Endodermal cell (in vitro differentiated cells): ENCODE results near the gene PPFIA3. TPM values are rescaled to one million over a fixed set of nuclear protein-coding genes. Genes with fewer than 3 reads are reported as not detected.

Experiments
- DNase-seq: peaks from one replicate; pipeline ENCODE4 v3.0.0-alpha.2; 2017
- H3K27ac ChIP-seq: 2 replicates; pipeline ENCODE4 v1.5.1; 2013; ENCODE audit warnings: mild to moderate bottlenecking, low read depth, low read length, moderate library complexity
- H3K27me3 ChIP-seq: 2 replicates; pipeline ENCODE4 v1.6.1; 2013; ENCODE audit warnings: mild to moderate bottlenecking, low read length, moderate library complexity; ENCODE audit not compliant: insufficient read depth, control insufficient read depth, poor library complexity, severe bottlenecking
- H3K36me3 ChIP-seq: 2 replicates; pipeline ENCODE4 v1.7.0; 2013; ENCODE audit warnings: mild to moderate bottlenecking, low read length, moderate library complexity; ENCODE audit not compliant: control insufficient read depth, insufficient read depth
- H3K4me1 ChIP-seq: one replicate; pipeline ENCODE4 v1.7.0; 2013; ENCODE audit warnings: low read length; ENCODE audit not compliant: control insufficient read depth, insufficient read depth
- H3K4me3 ChIP-seq: 2 replicates; pipeline ENCODE4 v1.5.1; 2013; ENCODE audit warnings: mild to moderate bottlenecking, low read length, moderate library complexity
- H3K9ac ChIP-seq: 2 replicates; pipeline ENCODE4 v1.6.1; 2013; ENCODE audit warnings: mild to moderate bottlenecking, low read length, moderate library complexity; ENCODE audit not compliant: poor library complexity, severe bottlenecking; ENCODE audit errors: extremely low read depth
- H3K9me3 ChIP-seq: 2 replicates; pipeline ENCODE4 v1.6.1; 2013; ENCODE audit warnings: mild to moderate bottlenecking, low read length, moderate library complexity; ENCODE audit not compliant: control insufficient read depth
- H3K27ac Mint-ChIP-seq: 2 replicates; pipeline ENCODE4 v1.8.0; 2020; ENCODE audit warnings: mixed read lengths
- H3K27me3 Mint-ChIP-seq: 2 replicates; pipeline ENCODE4 v1.8.0; 2021; ENCODE audit warnings: mild to moderate bottlenecking, mixed read lengths; ENCODE audit not compliant: insufficient read depth
- H3K36me3 Mint-ChIP-seq: 2 replicates; pipeline ENCODE4 v1.8.0; 2020; ENCODE audit warnings: low read depth, mixed read lengths
- H3K4me1 Mint-ChIP-seq: 2 replicates; pipeline ENCODE4 v1.8.0; 2020; ENCODE audit warnings: mixed read lengths
- H3K4me3 Mint-ChIP-seq: 2 replicates; pipeline ENCODE4 v1.8.0; 2020; ENCODE audit warnings: mild to moderate bottlenecking, moderate library complexity, mixed read lengths
- H3K9me3 Mint-ChIP-seq: 2 replicates; pipeline ENCODE4 v1.8.0; 2020; ENCODE audit warnings: mild to moderate bottlenecking, mixed read lengths
- CTCF ChIP-seq: fragments of 200-600 bp; sonication (generic); conservative IDR thresholded peaks from 2 replicates; pipeline ENCODE4 v1.5.0; 2021; ENCODE audit warnings: antibody characterized with exemption, mild to moderate bottlenecking
- WGBS, 2 experiments: methylation state at CpG; one replicate each; pipeline versions ENCODE4 v1.1.5 to v1.1.7; 2013; ENCODE audit warnings: missing lambda C conversion rate in 2 of 2, mixed read lengths in 1 of 2; ENCODE audit not compliant: insufficient coverage in 1 of 2, insufficient read length in 1 of 2; 5-methylcytosine and 5-hydroxymethylcytosine counted together
- total RNA-seq, 2 donors: library from RNA; stranded (reverse); fragmentation: NEBNext Ultra II Directional in 1 of 2; extraction: Animal tissue kit (Norgen Biotek cat#: 25700) in 1 of 2; gene quantifications; 2 replicates in 1 of 2; 3 replicates in 1 of 2; pipeline ENCODE4 v1.2.1, GENCODE V29; 2021

The PPFIA3 gene
- total RNA-seq, 2 donors from 2014 or later = 7.4 to 16.5 TPM

- Mint-ChIP-seq H3K4me1 (peaks cover 4% of the 10 kb centered on the region), H3K9me3 (peaks cover 5% of the 10 kb centered on the region), H3K4me3 (no peak overlapping the region), H3K27ac (no peak overlapping the region), H3K36me3 (peaks cover 31% of the 10 kb centered on the region), H3K27me3 (no peaks in the 10 kb centered on the region)
- Histone ChIP-seq H3K27me3 (no peaks in the 10 kb centered on the region), H3K36me3 (peaks cover 10% of the 10 kb centered on the region), H3K4me3 (no peak overlapping the region), H3K4me1 (no peaks in the 10 kb centered on the region), H3K9ac (no peak overlapping the region), H3K27ac (no peak overlapping the region), H3K9me3 (no peaks in the 10 kb centered on the region)
- DNase-seq = peak; percentile 45
- WGBS, 2 experiments = 87 to 92% methylated on average over 3 to 26 of the region's 26 CpGs
- no peak for TF ChIP-seq CTCF
Observed at GRCh38 chr19:49182848-49183375, 63.6 kb downstream of the PPFIA3 start.

DNA sequence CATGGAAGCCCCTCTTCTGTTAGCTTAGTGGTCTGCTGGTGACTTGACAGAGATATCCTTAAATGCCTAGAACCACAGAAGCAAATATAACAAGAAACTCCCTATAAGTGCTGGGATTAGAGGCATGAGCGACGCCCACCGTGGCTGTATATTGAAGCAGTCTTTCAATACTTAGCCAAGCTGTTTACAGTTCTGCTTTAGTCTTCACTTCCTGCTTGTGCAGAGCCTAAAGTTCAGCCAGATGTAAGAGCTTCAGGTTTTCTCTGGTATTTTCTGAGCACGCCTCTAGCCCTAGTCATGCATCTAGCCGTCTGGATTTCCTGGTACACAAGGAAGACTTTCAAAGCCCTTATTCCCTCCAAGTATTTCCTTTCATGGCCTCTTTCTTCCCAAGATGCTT lies 66.8 kb downstream of the PPFIA3 start:
- H3K9me3 ChIP-seq = peaks cover 8% of the 10 kb centered on the region
- no peaks in the 10 kb centered on the region for H3K4me1 ChIP-seq
- no peak overlapping the region for H3K9ac ChIP-seq
- no peak for DNase-seq
- WGBS, 2 experiments = 92 to 95% methylated on average over 5 of the region's 5 CpGs
- peaks cover 34% of the 10 kb centered on the region for H3K36me3 ChIP-seq
- TF ChIP-seq CTCF = no peak
- H3K36me3 Mint-ChIP-seq = peaks cover 57% of the 10 kb centered on the region
- H3K27ac ChIP-seq = no peak overlapping the region
- H3K4me1 Mint-ChIP-seq = peaks cover 4% of the 10 kb centered on the region
- H3K4me3 Mint-ChIP-seq = no peak overlapping the region
- no peak overlapping the region for H3K27ac Mint-ChIP-seq
- H3K9me3 Mint-ChIP-seq = peaks cover 5% of the 10 kb centered on the region
- H3K27me3 Mint-ChIP-seq = no peaks in the 10 kb centered on the region
- H3K4me3 ChIP-seq = no peak overlapping the region
- H3K27me3 ChIP-seq = no peaks in the 10 kb centered on the region

- WGBS, 2 experiments = 94 to 96% methylated on average over 18 to 21 of the region's 21 CpGs
- Histone ChIP-seq H3K9ac (no peak overlapping the region), H3K27me3 (no peaks in the 10 kb centered on the region), H3K4me3 (no peak overlapping the region), H3K27ac (no peak overlapping the region), H3K4me1 (no peaks in the 10 kb centered on the region), H3K36me3 (peaks cover 38% of the 10 kb centered on the region), H3K9me3 (peaks cover 8% of the 10 kb centered on the region)
- Mint-ChIP-seq H3K27ac (no peak overlapping the region), H3K27me3 (peaks cover 5% of the 10 kb centered on the region), H3K9me3 (peaks cover 5% of the 10 kb centered on the region), H3K4me3 (no peak overlapping the region), H3K4me1 (peaks cover 4% of the 10 kb centered on the region), H3K36me3 (peaks cover 56% of the 10 kb centered on the region)
- peak; percentile 64 for DNase-seq
- peak; percentile 63 for TF ChIP-seq CTCF
Observed at GRCh38 chr19:49188626-49189200, 69.4 kb downstream of the PPFIA3 start.
